Natural killer cell (primary cell): Measurements from ENCODE around the gene STAP2. TPM values are rescaled to one million over a fixed set of nuclear protein-coding genes. Genes with fewer than 3 reads are reported as not detected.

Experiments used
- ATAC-seq, 3 donors: fragments of 150-1000 bp in 2 of 3; fragments of 200-7000 bp in 1 of 3; cut with Tn5 transposase; 1 replicate in 1 of 3; 2 replicates in 2 of 3; pipeline ENCODE4 v1.10.0; 2021; ENCODE audit warnings: mild to moderate bottlenecking in 2 of 3, moderate library complexity in 2 of 3
- DNase-seq, 2 donors: peaks; one replicate each; pipeline versions ENCODE4 v3.0.0 to v3.0.0-alpha.2; 2013 to 2021; ENCODE audit warnings: mixed read lengths in 1 of 2
- H3K27ac ChIP-seq: one replicate; pipeline ENCODE4 v1.5.1; 2013; ENCODE audit warnings: mild to moderate bottlenecking, low read length
- H3K27me3 ChIP-seq: one replicate; pipeline ENCODE4 v1.6.1; 2013; ENCODE audit warnings: low read length; ENCODE audit not compliant: control insufficient read depth, insufficient read depth
- H3K36me3 ChIP-seq: one replicate; pipeline ENCODE4 v1.6.1; 2013; ENCODE audit warnings: low read length; ENCODE audit not compliant: control insufficient read depth, insufficient read depth
- H3K4me1 ChIP-seq: one replicate; pipeline ENCODE4 v1.6.1; 2013; ENCODE audit warnings: low read length; ENCODE audit not compliant: control insufficient read depth, insufficient read depth
- H3K4me3 ChIP-seq: one replicate; pipeline ENCODE4 v1.5.1; 2013; ENCODE audit warnings: low read length
- H3K9me3 ChIP-seq: one replicate; pipeline ENCODE4 v1.6.1; 2013; ENCODE audit warnings: low read length; ENCODE audit not compliant: control insufficient read depth, insufficient read depth
- H3K27ac Mint-ChIP-seq, 2 donors: one replicate each; pipeline ENCODE4 v1.8.0; 2022; ENCODE audit warnings: mild to moderate bottlenecking in 2 of 2, mixed read lengths in 2 of 2, moderate library complexity in 1 of 2
- H3K27me3 Mint-ChIP-seq, 2 donors: one replicate each; pipeline ENCODE4 v1.8.0; 2022; ENCODE audit warnings: low read depth in 2 of 2, mixed read lengths in 2 of 2
- H3K36me3 Mint-ChIP-seq: one replicate; pipeline ENCODE4 v1.8.0; 2022; ENCODE audit warnings: mixed read lengths
- H3K4me1 Mint-ChIP-seq, 2 donors: one replicate each; pipeline ENCODE4 v1.8.0; 2022; ENCODE audit warnings: mixed read lengths in 2 of 2
- H3K4me3 Mint-ChIP-seq: one replicate; pipeline ENCODE4 v1.8.0; 2022; ENCODE audit warnings: mild to moderate bottlenecking, moderate library complexity, mixed read lengths
- H3K9me3 Mint-ChIP-seq, 2 donors: one replicate each; pipeline ENCODE4 v1.8.0; 2022; ENCODE audit warnings: mixed read lengths in 2 of 2
- CTCF ChIP-seq: fragments of 200-600 bp; IDR thresholded peaks from one replicate; pipeline ENCODE4 v1.8.0; 2022; ENCODE audit warnings: antibody characterized with exemption
- WGBS: methylation state at CpG from one replicate; pipeline ENCODE4 v1.1.7; 2013; ENCODE audit warnings: missing lambda C conversion rate; ENCODE audit not compliant: insufficient coverage; 5-methylcytosine and 5-hydroxymethylcytosine counted together
- intact Hi-C: fragments of 100-400 bp; cut with micrococcal nuclease; formaldehyde crosslinking; loops from one replicate; pipeline ENCODE4 v1.14.2; 2022
- total RNA-seq, 4 donors: library from RNA; stranded (reverse); fragments of 120-200 nt in 1 of 4; gene quantifications; one replicate each; pipeline versions ENCODE4 v1.2.3 to v1.2.4, GENCODE V29; 2013 to 2022

Gene STAP2
- total RNA-seq, 3 donors from 2014 or later (not counting 1 experiment from before 2014, with no cell fraction given): 1.4 to 3.3 (median 2.0) TPM

- Histone ChIP-seq H3K36me3 (no peaks in the 10 kb centered on the region), H3K4me1 (peaks cover 97% of the 10 kb centered on the region), H3K27ac (no peak overlapping the region), H3K4me3 (no peak overlapping the region), H3K9me3 (no peaks in the 10 kb centered on the region), H3K27me3 (no peaks in the 10 kb centered on the region)
- peaks cover 24 to 45% of the 10 kb centered on the region in 2 donors for H3K4me1 Mint-ChIP-seq
- no peak overlapping the region for H3K4me3 Mint-ChIP-seq
- TF ChIP-seq CTCF: no peak
- H3K27me3 Mint-ChIP-seq: no peaks in the 10 kb centered on the region
- intact Hi-C loops: no loop called here
- no peak for DNase-seq
- 79% methylated on average over 16 of the region's 16 CpGs for WGBS
- no peaks in the 10 kb centered on the region for H3K36me3 Mint-ChIP-seq
- H3K27ac Mint-ChIP-seq: peak overlapping the region in 1 of 2 donors; percentile 16
- no peaks in the 10 kb centered on the region for H3K9me3 Mint-ChIP-seq
- ATAC-seq: no peak
These were observed 36.8 kb upstream of the STAP2 start for GRCh38 chr19:4375164-4376027.

DNA sequence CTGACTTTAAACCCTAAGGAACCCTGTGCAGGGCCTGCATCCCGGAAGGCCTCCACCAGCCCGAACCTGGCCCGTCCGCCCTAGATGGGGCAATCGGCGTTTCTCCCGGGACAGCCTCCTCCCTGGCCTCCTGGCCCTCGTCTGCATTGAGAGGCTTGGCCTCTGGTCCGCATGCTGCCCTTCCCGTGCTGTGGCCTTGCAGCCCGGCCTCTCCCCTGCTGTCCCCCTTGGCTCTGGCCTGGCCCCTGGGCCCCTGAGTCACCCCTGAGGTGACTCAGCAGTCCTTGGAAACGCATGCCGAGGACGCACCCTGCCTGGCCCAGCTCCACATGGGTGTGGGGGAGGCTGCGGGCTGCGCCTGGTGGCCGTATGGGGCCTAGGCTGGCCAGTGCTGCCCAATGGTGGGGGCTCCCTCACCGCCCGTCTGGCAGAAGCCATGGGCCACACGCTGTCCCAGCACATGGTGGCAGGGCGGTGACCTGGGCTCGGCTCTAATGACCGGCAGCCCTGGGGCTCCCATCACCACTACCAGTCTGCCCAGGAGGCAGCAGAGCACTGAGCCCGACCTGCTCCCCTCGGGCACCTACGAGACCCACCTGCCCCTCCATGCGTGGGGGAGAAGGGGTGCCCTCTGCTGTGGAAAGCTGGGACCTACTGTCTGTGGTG, 36.0 kb upstream of the STAP2 start:
- Mint-ChIP-seq H3K36me3 (no peaks in the 10 kb centered on the region), H3K27me3 (no peaks in the 10 kb centered on the region), H3K27ac (no peak overlapping the region), H3K4me1 (peaks cover 22 to 45% of the 10 kb centered on the region in 2 donors), H3K9me3 (no peaks in the 10 kb centered on the region), H3K4me3 (no peak overlapping the region)
- intact Hi-C loops: no loop called here
- DNase-seq: no peak
- Histone ChIP-seq H3K27ac (no peak overlapping the region), H3K4me1 (peaks cover 97% of the 10 kb centered on the region), H3K27me3 (no peaks in the 10 kb centered on the region), H3K9me3 (no peaks in the 10 kb centered on the region), H3K36me3 (no peaks in the 10 kb centered on the region), H3K4me3 (no peak overlapping the region)
- no peak for ATAC-seq
- 89% methylated on average over 27 of the region's 27 CpGs for WGBS
- no peak for TF ChIP-seq CTCF

DNA sequence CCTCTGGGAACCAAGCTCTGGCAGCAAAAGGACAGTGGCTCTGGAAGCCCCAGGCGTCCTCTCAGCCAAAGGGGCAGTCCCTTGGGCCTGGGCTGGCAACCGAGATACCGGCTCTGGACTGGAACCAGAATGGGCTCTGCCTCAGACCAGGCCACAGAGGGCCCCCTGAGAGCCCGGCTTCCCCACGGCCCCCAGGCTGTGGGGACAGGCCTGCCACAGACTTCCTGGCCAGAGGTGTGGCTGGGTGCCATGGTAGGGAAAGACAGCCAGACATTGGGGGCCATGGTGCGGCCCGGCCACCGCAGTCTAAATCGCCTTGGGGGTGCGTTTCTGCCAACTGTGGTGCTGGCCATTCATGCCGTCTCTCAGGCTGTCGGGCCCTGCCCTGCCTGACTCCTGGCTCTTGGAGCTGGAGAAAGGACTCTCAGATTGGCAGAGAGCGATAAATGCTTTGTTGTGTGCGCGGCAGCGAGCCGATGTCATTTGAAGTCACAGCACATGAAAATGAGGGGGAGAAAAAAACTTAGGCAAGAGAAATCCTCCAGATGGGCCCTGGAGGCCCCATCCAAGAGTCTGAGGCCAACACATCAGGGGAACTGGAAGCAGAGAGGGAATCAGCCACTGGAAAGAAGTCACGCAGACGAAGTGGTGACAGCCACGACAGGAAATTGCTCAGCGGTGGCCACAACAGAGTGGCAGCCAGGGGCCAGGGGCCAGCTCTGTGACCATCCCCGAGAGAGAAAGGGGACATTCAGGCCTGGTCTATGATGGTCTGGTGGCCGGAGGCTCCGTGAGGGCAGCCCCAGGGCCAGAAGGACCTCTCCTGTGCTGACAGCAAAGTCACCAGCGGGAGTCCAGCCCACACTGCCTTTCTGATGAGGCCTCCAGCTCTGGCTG, 35.2 kb upstream of the STAP2 start:
- 67% methylated on average over 25 of the region's 25 CpGs for WGBS
- no peaks in the 10 kb centered on the region for H3K36me3 ChIP-seq
- no peaks in the 10 kb centered on the region for H3K27me3 ChIP-seq
- H3K27ac ChIP-seq: no peak overlapping the region
- H3K4me3 ChIP-seq: no peak overlapping the region
- intact Hi-C loops: no loop called here
- ATAC-seq (no peak), DNase-seq (no peak)
- Mint-ChIP-seq H3K27me3 (no peaks in the 10 kb centered on the region), H3K9me3 (no peaks in the 10 kb centered on the region), H3K36me3 (no peaks in the 10 kb centered on the region), H3K4me3 (peak overlapping the region; percentile 29), H3K27ac (no peak overlapping the region), H3K4me1 (peaks cover 27 to 48% of the 10 kb centered on the region in 2 donors)
- no peak for TF ChIP-seq CTCF
- H3K4me1 ChIP-seq: peaks cover 97% of the 10 kb centered on the region
- H3K9me3 ChIP-seq: no peaks in the 10 kb centered on the region
